Measurements from ENCODE around the gene HCAR2.
"Not testable (repeated sequence)": the region's sequence is repeated elsewhere in the genome, so short reads cannot be mapped to it uniquely, and the experiment has no call there.

HCAR2 gene

GRCh38 chr12:122721057-122721545, 17.9 kb upstream of the HCAR2 start:
- Histone ChIP-seq H3K9me3 (no peaks in the 10 kb centered on the region), H3K27me3 (no peaks in the 10 kb centered on the region), H3K4me1 (no peaks in the 10 kb centered on the region), H3K36me3 (no peaks in the 10 kb centered on the region), H3K4me3 (ENCODE audit: low read depth, low read length) (no peak overlapping the region)
- DNase-seq: no peak
- TF ChIP-seq CTCF (IDR thresholded peaks at IDR 0.05; ENCODE audit: low read depth, low read length): no peak

- H3K36me3 ChIP-seq; H3K27me3 ChIP-seq; H3K4me3 ChIP-seq (ENCODE audit: low read depth, low read length); DNase-seq; H3K9me3 ChIP-seq; H3K4me1 ChIP-seq: not testable (repeated sequence)
Measured at GRCh38 chr12:122716658-122717057, 13.5 kb upstream of the HCAR2 start, which contains the start of gene HCAR3. TSS of gene HCAR3 (minus strand) at chr12:122716811. CDS start at chr12:122716737, 74 bp downstream.

- H3K27me3 ChIP-seq; H3K36me3 ChIP-seq; DNase-seq; H3K4me1 ChIP-seq; H3K4me3 ChIP-seq (ENCODE audit: low read depth, low read length); H3K9me3 ChIP-seq: not testable (repeated sequence)
Measured at GRCh38 chr12:122715211-122715610, 12.1 kb upstream of the HCAR2 start.

- not testable (repeated sequence) for H3K4me1 ChIP-seq
Measured at GRCh38 chr12:122713491-122714188, 10.5 kb upstream of the HCAR2 start.

GRCh38 chr12:122711266-122711665, 8.1 kb upstream of the HCAR2 start:
- not testable (repeated sequence) for H3K27me3 ChIP-seq; H3K9me3 ChIP-seq; H3K4me1 ChIP-seq; H3K36me3 ChIP-seq; H3K4me3 ChIP-seq (ENCODE audit: low read depth, low read length); DNase-seq

More at GRCh38 chr12:122713491-122714188, 10.5 kb upstream of the HCAR2 start:
- H3K4me3 ChIP-seq (ENCODE audit: low read depth, low read length); DNase-seq; H3K36me3 ChIP-seq; H3K9me3 ChIP-seq; H3K27me3 ChIP-seq: not testable (repeated sequence)

- H3K27me3 ChIP-seq; H3K4me3 ChIP-seq (ENCODE audit: low read depth, low read length); DNase-seq: not testable (repeated sequence)
Measured at GRCh38 chr12:122710341-122710740, 7.2 kb upstream of the HCAR2 start.

GRCh38 chr12:122709287-122709686, 6.1 kb upstream of the HCAR2 start:
- H3K36me3 ChIP-seq; H3K9me3 ChIP-seq; H3K4me3 ChIP-seq (ENCODE audit: low read depth, low read length); H3K27me3 ChIP-seq; H3K4me1 ChIP-seq; DNase-seq: not testable (repeated sequence)

More at GRCh38 chr12:122710341-122710740, 7.2 kb upstream of the HCAR2 start:
- H3K36me3 ChIP-seq, H3K9me3 ChIP-seq, H3K4me1 ChIP-seq: not testable (repeated sequence)

GRCh38 chr12:122703841-122704240, 684 bp upstream of the HCAR2 start:
- H3K4me3 ChIP-seq (ENCODE audit: low read depth, low read length); H3K36me3 ChIP-seq; DNase-seq; H3K9me3 ChIP-seq; H3K27me3 ChIP-seq; H3K4me1 ChIP-seq: not testable (repeated sequence)

GRCh38 chr12:122701481-122701880, 1.7 kb downstream of the HCAR2 start:
- H3K9me3 ChIP-seq; DNase-seq; H3K4me3 ChIP-seq (ENCODE audit: low read depth, low read length); H3K36me3 ChIP-seq; H3K27me3 ChIP-seq; H3K4me1 ChIP-seq: not testable (repeated sequence)

GRCh38 chr12:122700038-122700710, 3.0 kb downstream of the HCAR2 start:
- H3K27me3 ChIP-seq; H3K4me1 ChIP-seq; H3K9me3 ChIP-seq; DNase-seq; H3K4me3 ChIP-seq (ENCODE audit: low read depth, low read length); H3K36me3 ChIP-seq: not testable (repeated sequence)

- not testable (repeated sequence) for H3K36me3 ChIP-seq; H3K4me3 ChIP-seq (ENCODE audit: low read depth, low read length); H3K4me1 ChIP-seq; DNase-seq; H3K9me3 ChIP-seq; H3K27me3 ChIP-seq
Measured at GRCh38 chr12:122696922-122697321, 6.2 kb downstream of the HCAR2 start.

Measured in BE2C (cell line).